ENCODE results near the gene CYTH4.

GRCh38 chr22:37317698-37318210 lies 35.4 kb downstream of the CYTH4 start:
- no peak for TF ChIP-seq CTCF (IDR thresholded peaks at IDR 0.05)
- TF ChIP-seq ZFX (IDR thresholded peaks at IDR 0.05; ENCODE audit: borderline replicate concordance): no peak

Measured in 22Rv1 (cell line).